GM21529 (cell line): ENCODE measurements around the gene TANC1.
A peak's percentile ranks its signal among the peaks of the same experiment; 100 is the strongest.

Experiments
- ATAC-seq: cut with Tn5 transposase; IDR thresholded peaks from one replicate; pipeline ENCODE4 v1.9.1; 2021; ENCODE audit not compliant: unreplicated experiment

TANC1 gene

GRCh38 chr2:158968396-158969161 lies at the start of gene TANC1:
TANC1 (plus strand) TSS chr2:158968640; CDS start chr2:159065911, 97,271 bp downstream.
- ATAC-seq, result peak; percentile 94

- no peak for ATAC-seq
Measured at GRCh38 chr2:158921599-158922408, 46.6 kb upstream of the TANC1 start.

- ATAC-seq, result no peak
Measured at GRCh38 chr2:158922601-158923000, 45.8 kb upstream of the TANC1 start.

GRCh38 chr2:158923180-158923594 lies 45.3 kb upstream of the TANC1 start:
- ATAC-seq, result no peak

GRCh38 chr2:158923641-158924040 lies 44.8 kb upstream of the TANC1 start:
- ATAC-seq, result no peak

GRCh38 chr2:158926478-158926948 lies 41.9 kb upstream of the TANC1 start:
- no peak for ATAC-seq

DNA sequence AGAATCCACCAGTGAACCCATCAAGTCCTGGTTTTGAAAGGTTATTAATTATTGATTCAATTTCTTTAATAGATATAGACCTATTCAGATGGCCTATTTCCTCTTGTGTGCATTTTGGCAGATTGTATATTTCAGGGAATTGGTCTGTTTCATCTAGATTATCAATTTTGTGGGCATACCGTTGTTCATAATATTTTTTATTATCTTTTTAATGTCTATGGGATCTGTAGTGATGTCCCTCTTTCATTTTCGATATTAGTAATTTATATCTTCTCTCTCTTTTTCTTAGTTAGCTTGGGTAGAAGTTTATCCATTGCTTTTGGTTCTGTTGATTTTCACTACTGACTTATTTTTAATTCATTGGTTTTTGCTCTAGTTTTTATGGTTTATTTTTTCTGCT lies 39.9 kb upstream of the TANC1 start:
- ATAC-seq, result no peak

DNA sequence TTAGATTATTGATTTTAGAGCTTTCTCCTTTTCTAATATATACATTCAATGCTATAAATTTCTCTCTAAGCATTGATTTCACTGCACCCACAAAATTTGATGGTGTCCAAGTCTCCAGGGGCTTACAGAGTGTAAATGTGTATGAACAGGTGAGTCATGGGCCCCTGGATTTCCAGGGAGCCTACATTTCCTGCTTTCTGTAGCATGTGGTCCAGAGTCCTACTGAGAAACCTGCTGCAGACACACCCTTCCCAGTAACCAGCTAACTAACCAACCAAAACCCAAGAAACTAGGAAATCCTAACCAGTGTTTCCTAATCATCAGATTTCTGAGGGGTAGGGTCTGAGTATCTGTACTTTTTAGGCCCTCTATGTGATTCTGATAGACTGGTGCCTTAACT lies 39.5 kb upstream of the TANC1 start:
- ATAC-seq, result no peak

DNA sequence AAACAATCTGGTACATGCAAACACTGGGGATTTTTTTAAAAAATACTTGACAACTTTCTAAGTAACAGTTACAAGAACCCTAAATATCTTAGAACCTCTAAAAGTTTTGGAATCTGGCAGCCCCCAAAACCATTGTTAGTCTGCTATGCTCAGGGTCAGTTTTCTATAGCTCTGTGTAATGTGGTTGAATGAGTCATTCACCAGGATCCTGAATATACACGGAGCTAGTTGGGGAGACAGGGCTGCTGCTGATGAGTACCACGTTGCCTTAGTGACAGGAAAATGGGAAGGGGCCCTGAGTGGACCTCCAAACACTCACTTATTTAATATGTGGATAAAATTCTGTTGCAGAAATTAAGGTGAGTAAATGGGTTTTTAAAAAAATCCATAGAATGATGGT lies 36.9 kb upstream of the TANC1 start:
- ATAC-seq, result no peak

DNA sequence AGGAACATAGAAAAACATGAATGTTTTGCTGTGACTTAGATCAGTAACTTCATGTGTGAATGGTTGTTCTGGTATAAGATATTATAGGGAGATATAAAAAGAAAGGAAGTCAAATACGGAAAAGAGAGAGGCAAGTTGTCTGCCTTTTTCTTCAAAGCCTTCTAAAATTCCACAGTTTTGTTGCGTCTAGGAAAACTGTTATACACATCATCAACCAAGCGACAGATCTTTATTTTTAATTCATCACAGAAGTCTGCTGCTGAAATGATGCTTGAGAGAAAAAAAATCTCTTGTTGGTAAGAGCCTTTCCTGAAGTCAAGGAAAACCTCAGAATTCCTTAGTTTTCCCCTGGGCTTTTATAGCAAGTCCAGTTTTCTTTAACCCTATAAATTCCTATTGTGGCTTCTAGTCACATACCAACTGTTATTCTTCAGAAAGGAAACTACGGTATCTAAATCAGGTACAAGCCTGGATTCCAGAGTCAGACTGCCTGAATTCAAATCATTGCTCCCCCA lies 36.3 kb upstream of the TANC1 start:
- ATAC-seq, result no peak

- ATAC-seq, result no peak
Measured at GRCh38 chr2:158934170-158934569, 34.3 kb upstream of the TANC1 start.

- ATAC-seq, result no peak
Measured at GRCh38 chr2:158935617-158936016, 32.8 kb upstream of the TANC1 start.

- no peak for ATAC-seq
Measured at GRCh38 chr2:158936978-158937377, 31.5 kb upstream of the TANC1 start.

- ATAC-seq, result no peak
Measured at GRCh38 chr2:158940356-158940755, 28.1 kb upstream of the TANC1 start.

DNA sequence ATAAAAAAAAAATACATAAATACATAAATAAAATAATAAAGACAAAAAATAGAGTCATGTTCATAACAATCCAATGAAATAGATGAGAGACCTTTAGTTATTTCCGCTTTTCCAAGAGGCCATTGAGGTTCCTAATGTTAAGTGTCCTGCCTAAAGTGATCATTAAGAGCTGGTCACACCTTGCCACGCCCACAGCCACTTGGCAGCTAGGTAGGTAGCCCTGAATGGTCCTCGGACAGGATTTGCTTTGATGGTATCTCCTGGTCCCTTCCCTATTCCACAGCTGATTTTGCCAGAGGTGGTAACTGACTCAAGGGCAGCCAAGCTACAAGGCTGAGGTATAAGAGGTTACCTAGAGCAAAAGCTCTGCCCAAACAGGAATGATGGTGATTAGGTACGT lies 24.5 kb upstream of the TANC1 start:
- ATAC-seq, result no peak

GRCh38 chr2:158948964-158949699 lies 19.3 kb upstream of the TANC1 start:
- ATAC-seq, result no peak

- no peak for ATAC-seq
Measured at GRCh38 chr2:158953454-158953853, 15.0 kb upstream of the TANC1 start.

- peak; percentile 78 for ATAC-seq
Measured at GRCh38 chr2:158953926-158954763, 14.3 kb upstream of the TANC1 start.

DNA sequence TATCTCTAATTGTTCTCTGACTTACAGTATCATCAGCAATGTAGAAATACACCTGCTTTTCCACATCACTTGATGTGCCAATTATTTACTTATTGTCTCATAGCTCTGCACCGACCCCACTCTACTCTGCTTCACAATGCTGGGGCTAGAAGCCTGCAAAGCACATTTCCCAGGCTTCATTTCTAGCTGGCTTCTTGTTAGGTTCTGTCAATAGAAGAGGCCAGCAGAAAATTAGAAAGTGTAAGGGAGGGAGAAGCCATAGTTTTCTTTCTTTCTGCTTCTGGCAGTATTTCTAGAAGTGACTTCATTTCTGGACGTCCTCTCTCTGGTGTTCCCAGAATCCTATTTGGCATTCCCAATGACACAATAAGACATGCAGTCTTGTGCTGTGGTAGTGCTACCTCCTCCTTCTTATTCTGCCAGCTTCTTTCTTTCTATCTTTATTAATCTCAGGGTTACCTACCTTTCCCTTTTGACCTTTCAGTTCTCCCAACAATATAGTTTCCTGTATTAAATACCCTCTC lies 12.5 kb upstream of the TANC1 start:
- no peak for ATAC-seq

DNA sequence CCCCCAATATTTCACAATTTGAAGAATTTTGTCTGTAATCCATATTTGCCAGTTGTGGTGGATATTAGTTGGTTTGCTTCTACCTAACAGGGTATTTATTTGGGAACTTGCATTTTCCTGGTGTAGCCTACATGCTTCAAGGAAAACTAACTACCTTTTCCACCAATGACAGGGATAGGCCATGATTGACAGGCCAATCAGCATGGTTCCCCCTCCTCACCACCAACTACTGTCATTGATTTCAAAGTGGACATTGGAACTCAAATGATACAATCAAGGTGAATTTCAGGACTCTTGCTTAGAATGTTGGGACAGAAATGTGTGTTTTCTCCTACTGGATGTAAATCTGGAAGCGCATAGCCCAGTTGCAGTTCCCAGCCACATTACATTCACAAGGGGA lies 10.1 kb upstream of the TANC1 start:
- no peak for ATAC-seq
